Suprapubic skin (tissue), 4 donors: ENCODE results near the gene ADAMTS16.

Source experiments
- CTCF ChIP-seq, 2 donors: fragments of 200-600 bp in 1 of 2; fragments of 450-650 bp in 1 of 2; sonication (generic) in 1 of 2; IDR thresholded peaks; one replicate each; pipeline ENCODE4 v1.5.1; 2016 to 2019; ENCODE audit warnings: antibody characterized with exemption in 2 of 2, mild to moderate bottlenecking in 1 of 2, moderate library complexity in 1 of 2
- EP300 ChIP-seq: sonication (generic); formaldehyde crosslinking; IDR thresholded peaks from one replicate; pipeline ENCODE4 v1.6.1; 2017; ENCODE audit warnings: antibody characterized with exemption
- POLR2A ChIP-seq, 2 donors: fragments of 450-650 bp; IDR thresholded peaks; one replicate each; pipeline ENCODE4 v1.6.1; 2017; ENCODE audit warnings: antibody characterized with exemption in 2 of 2, mild to moderate bottlenecking in 2 of 2, moderate library complexity in 2 of 2
- POLR2AphosphoS5 ChIP-seq, 3 donors: sonication (generic); formaldehyde crosslinking; IDR thresholded peaks; one replicate each; pipeline ENCODE4 v1.6.1; 2017; ENCODE audit warnings: antibody characterized with exemption in 3 of 3

- TF ChIP-seq CTCF (IDR thresholded peaks at IDR 0.05) (no peak), POLR2A (IDR thresholded peaks at IDR 0.05) (no peak), POLR2AphosphoS5 (IDR thresholded peaks at IDR 0.05) (no peak), EP300 (no peak)
These were observed 11.4 kb upstream of the ADAMTS16 start for GRCh38 chr5:5128766-5129165.
